ENCODE results near the gene USF2. TPM values are rescaled to one million over a fixed set of nuclear protein-coding genes. Genes with fewer than 3 reads are reported as not detected.

USF2 gene
- total and polyA plus RNA-seq, 2 donors (not counting 1 experiment from before 2014, with no cell fraction given) = 318 to 377 TPM

DNA sequence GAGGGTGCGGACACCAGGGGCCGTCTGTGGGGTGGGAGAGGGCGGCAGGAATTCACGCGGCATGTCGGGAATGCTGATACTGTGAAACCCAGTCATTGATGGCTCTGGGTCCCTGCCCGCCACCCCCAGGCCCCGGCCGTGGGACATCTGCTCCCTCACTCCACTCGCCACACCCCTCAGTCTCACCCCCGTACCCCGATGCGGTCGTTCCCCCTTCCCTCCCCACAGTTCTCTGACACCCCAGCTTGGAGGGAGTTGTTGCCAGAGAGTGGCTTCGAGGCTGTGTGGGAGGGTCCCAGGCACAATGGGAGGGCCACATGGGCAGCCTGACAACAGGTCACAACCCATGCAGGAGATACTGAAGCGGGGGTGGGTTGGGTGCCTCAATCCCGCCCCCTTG, 25.0 kb downstream of the USF2 start:
- no peaks in the 10 kb centered on the region for H3K36me3 ChIP-seq (replicated peaks in 1 of 2; ENCODE audit: control extremely low read depth in 1 of 2, control insufficient read depth in 1 of 2, extremely low read depth in 1 of 2, insufficient read depth in 2 of 2, low read length in 1 of 2)
- intact Hi-C loops (cut with micrococcal nuclease) = no loop called here
- H3K4me3 ChIP-seq (ENCODE audit: control extremely low read depth in 1 of 5, extremely low read depth in 1 of 5, insufficient read depth in 1 of 5, low read depth in 2 of 5, low read length in 4 of 5) = no peak overlapping the region
- no peak overlapping the region for H2AFZ ChIP-seq (ENCODE audit: insufficient read depth, low read depth, low read length, poor library complexity, severe bottlenecking)
- 92% methylated on average over 9 of the region's 17 CpGs for WGBS (ENCODE audit: insufficient coverage)
- TF ChIP-seq EZH2 (IDR thresholded peaks at IDR 0.05; ENCODE audit: borderline replicate concordance, insufficient read depth, low read depth, low read length, poor library complexity, severe bottlenecking) = no peak
- TF ChIP-seq, protein P1, sequence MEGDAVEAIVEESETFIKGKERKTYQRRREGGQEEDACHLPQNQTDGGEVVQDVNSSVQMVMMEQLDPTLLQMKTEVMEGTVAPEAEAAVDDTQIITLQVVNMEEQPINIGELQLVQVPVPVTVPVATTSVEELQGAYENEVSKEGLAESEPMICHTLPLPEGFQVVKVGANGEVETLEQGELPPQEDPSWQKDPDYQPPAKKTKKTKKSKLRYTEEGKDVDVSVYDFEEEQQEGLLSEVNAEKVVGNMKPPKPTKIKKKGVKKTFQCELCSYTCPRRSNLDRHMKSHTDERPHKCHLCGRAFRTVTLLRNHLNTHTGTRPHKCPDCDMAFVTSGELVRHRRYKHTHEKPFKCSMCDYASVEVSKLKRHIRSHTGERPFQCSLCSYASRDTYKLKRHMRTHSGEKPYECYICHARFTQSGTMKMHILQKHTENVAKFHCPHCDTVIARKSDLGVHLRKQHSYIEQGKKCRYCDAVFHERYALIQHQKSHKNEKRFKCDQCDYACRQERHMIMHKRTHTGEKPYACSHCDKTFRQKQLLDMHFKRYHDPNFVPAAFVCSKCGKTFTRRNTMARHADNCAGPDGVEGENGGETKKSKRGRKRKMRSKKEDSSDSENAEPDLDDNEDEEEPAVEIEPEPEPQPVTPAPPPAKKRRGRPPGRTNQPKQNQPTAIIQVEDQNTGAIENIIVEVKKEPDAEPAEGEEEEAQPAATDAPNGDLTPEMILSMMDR (IDR thresholded peaks at IDR 0.05) = no peak
- H4K20me1 ChIP-seq (ENCODE audit: control insufficient read depth, insufficient read depth, low read length, poor library complexity, severe bottlenecking) = no peaks in the 10 kb centered on the region
- ATAC-seq (ENCODE audit: low read depth) (no peak), DNase-seq (no peak)
- CTCF ChIA-PET = no interaction called here
- peaks cover 0 to 7% (median 0%) of the 10 kb centered on the region in 3 donors for H3K9me3 ChIP-seq (ENCODE audit: control extremely low read depth in 1 of 3, control insufficient read depth in 2 of 3, insufficient read depth in 1 of 3, low read length in 2 of 3)
- no peak overlapping the region for H3K9ac ChIP-seq (ENCODE audit: low read length)
- no peaks in the 10 kb centered on the region for H3K27me3 ChIP-seq (replicated peaks in 1 of 4; ENCODE audit: control extremely low read depth in 1 of 4, control insufficient read depth in 3 of 4, insufficient read depth in 4 of 4, low read length in 3 of 4)
- H3K9me3 Mint-ChIP-seq (ENCODE audit: insufficient read depth) = no peaks in the 10 kb centered on the region
- no peak overlapping the region for H3K4me3 Mint-ChIP-seq
- no peaks in the 10 kb centered on the region for H3K27me3 Mint-ChIP-seq
- POLR2A ChIA-PET = interaction anchor here (0.6 kb wide), 1 partner anchor 18 kb away, joined by 4 read pairs; no protein-coding TSS in a partner anchor
- H3K27ac Mint-ChIP-seq = no peak overlapping the region
- H3K79me2 ChIP-seq (ENCODE audit: control insufficient read depth, insufficient read depth, low read length) = peaks cover 17% of the 10 kb centered on the region
- H3K4me2 ChIP-seq (replicated peaks; ENCODE audit: low read depth, low read length, poor library complexity, severe bottlenecking) = no peak overlapping the region
- peaks cover 26% of the 10 kb centered on the region for H3K4me1 Mint-ChIP-seq
- peaks cover 27 to 52% of the 10 kb centered on the region in 2 donors for H3K4me1 ChIP-seq (ENCODE audit: control insufficient read depth in 2 of 2, insufficient read depth in 2 of 2, low read length in 2 of 2)
- H3K27ac ChIP-seq (ENCODE audit: low read length in 2 of 2) = no peak overlapping the region

DNA sequence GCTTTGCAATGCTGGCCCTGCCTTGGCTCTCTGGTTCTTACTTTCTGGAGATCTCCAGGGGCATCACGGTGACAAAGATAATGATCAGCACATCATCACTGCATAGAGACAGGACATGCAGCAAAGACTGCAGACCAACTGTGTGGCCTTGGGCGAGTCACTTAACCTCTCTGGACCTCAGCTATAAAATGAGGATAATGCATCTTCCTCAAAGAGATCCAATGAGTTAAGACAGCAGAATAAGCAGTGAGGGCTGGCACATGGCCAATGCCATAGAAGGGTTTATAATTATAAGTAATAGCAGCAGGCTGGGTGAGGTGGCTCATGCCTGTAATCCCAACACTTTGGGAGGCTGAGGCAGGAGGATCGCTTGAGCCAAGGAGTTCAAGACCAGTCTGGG, 25.6 kb downstream of the USF2 start:
- POLR2A ChIA-PET = interaction anchor here (0.6 to 1.4 kb wide), 2 partner anchors 18 to 54 kb away, joined by 3 to 4 read pairs; no protein-coding TSS in a partner anchor
- H3K9me3 ChIP-seq (ENCODE audit: control extremely low read depth in 1 of 3, control insufficient read depth in 2 of 3, insufficient read depth in 1 of 3, low read length in 2 of 3) = peaks cover 0 to 7% (median 0%) of the 10 kb centered on the region in 3 donors
- no peak overlapping the region for H3K4me3 ChIP-seq (ENCODE audit: control extremely low read depth in 1 of 5, extremely low read depth in 1 of 5, insufficient read depth in 1 of 5, low read depth in 2 of 5, low read length in 4 of 5)
- 86% methylated on average over 1 of the region's 3 CpGs for WGBS (ENCODE audit: insufficient coverage)
- no peak overlapping the region for H2AFZ ChIP-seq (ENCODE audit: insufficient read depth, low read depth, low read length, poor library complexity, severe bottlenecking)
- no peaks in the 10 kb centered on the region for H3K27me3 ChIP-seq (replicated peaks in 1 of 4; ENCODE audit: control extremely low read depth in 1 of 4, control insufficient read depth in 3 of 4, insufficient read depth in 4 of 4, low read length in 3 of 4)
- no peaks in the 10 kb centered on the region for H3K36me3 ChIP-seq (replicated peaks in 1 of 2; ENCODE audit: control extremely low read depth in 1 of 2, control insufficient read depth in 1 of 2, extremely low read depth in 1 of 2, insufficient read depth in 2 of 2, low read length in 1 of 2)
- Mint-ChIP-seq H3K4me1 (peaks cover 26% of the 10 kb centered on the region), H3K27me3 (no peaks in the 10 kb centered on the region), H3K4me3 (no peak overlapping the region), H3K27ac (no peak overlapping the region), H3K9me3 (ENCODE audit: insufficient read depth) (no peaks in the 10 kb centered on the region)
- H3K4me2 ChIP-seq (replicated peaks; ENCODE audit: low read depth, low read length, poor library complexity, severe bottlenecking) = no peak overlapping the region
- intact Hi-C loops (cut with micrococcal nuclease) = no loop called here
- no peak for ATAC-seq (ENCODE audit: low read depth)
- H3K4me1 ChIP-seq (ENCODE audit: control insufficient read depth in 2 of 2, insufficient read depth in 2 of 2, low read length in 2 of 2) = peaks cover 27 to 52% of the 10 kb centered on the region in 2 donors
- H3K27ac ChIP-seq (ENCODE audit: low read length in 2 of 2) = no peak overlapping the region
- no peak overlapping the region for H3K9ac ChIP-seq (ENCODE audit: low read length)
- no peaks in the 10 kb centered on the region for H4K20me1 ChIP-seq (ENCODE audit: control insufficient read depth, insufficient read depth, low read length, poor library complexity, severe bottlenecking)
- TF ChIP-seq, protein P1 (IDR thresholded peaks at IDR 0.05) = no peak
- no peak for TF ChIP-seq EZH2 (IDR thresholded peaks at IDR 0.05; ENCODE audit: borderline replicate concordance, insufficient read depth, low read depth, low read length, poor library complexity, severe bottlenecking)
- no peak for DNase-seq
- CTCF ChIA-PET = interaction anchor here (1.2 kb wide), 1 partner anchor 201 kb away, joined by 4 read pairs; no protein-coding TSS in a partner anchor
- H3K79me2 ChIP-seq (ENCODE audit: control insufficient read depth, insufficient read depth, low read length) = peaks cover 20% of the 10 kb centered on the region

Measured in B cell (primary cell).